ENCODE measurements around the gene FGF13. TPM values are rescaled to one million over a fixed set of nuclear protein-coding genes. Genes with fewer than 3 reads are reported as not detected.

FGF13 gene
- polyA plus RNA-seq = 10 to 100 TPM in 1 of 3 donors, 1 to 10 TPM in 1, under 1 TPM in 1; 0.81 to 11.1 (median 6.1) TPM

GRCh38 chrX:138711399-138712347, at the start of gene FGF13:
Gene FGF13, minus strand, starts transcription at chrX:138711717. Its CDS starts 714 bp downstream, at chrX:138711003.
- WGBS, 3 donors = 1 to 25% (median 3%) methylated on average over 21 to 57 of the region's 65 CpGs
- H3K27ac ChIP-seq (ENCODE audit: low read depth, low read length) = no peak within 1 kb of the TSS

- no peak overlapping the region for H3K27ac ChIP-seq (ENCODE audit: low read depth, low read length)
- WGBS, 3 donors = 66 to 89% (median 67%) methylated on average over 5 of the region's 5 CpGs
Measured at GRCh38 chrX:138759217-138759943, 47.9 kb upstream of the FGF13 start.

GRCh38 chrX:138756234-138756633, 44.7 kb upstream of the FGF13 start:
- 0 to 6% (median 6%) methylated on average over 2 of the region's 2 CpGs for WGBS, 3 donors
- no peak overlapping the region for H3K27ac ChIP-seq (ENCODE audit: low read depth, low read length)

- WGBS, 3 donors = 51 to 80% (median 79%) methylated on average over 2 of the region's 2 CpGs
- H3K27ac ChIP-seq (ENCODE audit: low read depth, low read length) = no peak overlapping the region
Measured at GRCh38 chrX:138754861-138755260, 43.3 kb upstream of the FGF13 start.

GRCh38 chrX:138748480-138748879, 37.0 kb upstream of the FGF13 start:
- WGBS, 3 donors = 22 to 44% (median 24%) methylated on average over 3 of the region's 3 CpGs
- no peak overlapping the region for H3K27ac ChIP-seq (ENCODE audit: low read depth, low read length)

GRCh38 chrX:138745196-138745595, 33.7 kb upstream of the FGF13 start:
- no peak overlapping the region for H3K27ac ChIP-seq (ENCODE audit: low read depth, low read length)

GRCh38 chrX:138742217-138742616, 30.7 kb upstream of the FGF13 start:
- H3K27ac ChIP-seq (ENCODE audit: low read depth, low read length) = no peak overlapping the region
- 80 to 97% (median 89%) methylated on average over 5 of the region's 5 CpGs for WGBS, 3 donors

More at GRCh38 chrX:138745196-138745595, 33.7 kb upstream of the FGF13 start:
- WGBS, 3 donors = 0 to 4% (median 2%) methylated on average over 7 of the region's 7 CpGs

GRCh38 chrX:138740341-138740740, 28.8 kb upstream of the FGF13 start:
- WGBS, 3 donors = 73 to 88% (median 76%) methylated on average over 2 of the region's 2 CpGs
- H3K27ac ChIP-seq (ENCODE audit: low read depth, low read length) = no peak overlapping the region

GRCh38 chrX:138723301-138723700, 11.8 kb upstream of the FGF13 start:
- WGBS, 3 donors = 71 to 83% (median 74%) methylated on average over 5 of the region's 5 CpGs
- no peak overlapping the region for H3K27ac ChIP-seq (ENCODE audit: low read depth, low read length)

GRCh38 chrX:138719396-138719795, 7.9 kb upstream of the FGF13 start:
- no peak overlapping the region for H3K27ac ChIP-seq (ENCODE audit: low read depth, low read length)
- 40 to 56% (median 47%) methylated on average over 3 of the region's 3 CpGs for WGBS, 3 donors

GRCh38 chrX:138718941-138719340, 7.4 kb upstream of the FGF13 start:
- H3K27ac ChIP-seq (ENCODE audit: low read depth, low read length) = no peak overlapping the region
- 27 to 63% (median 50%) methylated on average over 1 of the region's 1 CpG for WGBS, 3 donors

- no peak overlapping the region for H3K27ac ChIP-seq (ENCODE audit: low read depth, low read length)
- WGBS, 3 donors = 0 to 23% (median 1%) methylated on average over 18 to 48 of the region's 51 CpGs
Measured at GRCh38 chrX:138710866-138711341, 613 bp downstream of the FGF13 start.

GRCh38 chrX:138709886-138710791, 1.4 kb downstream of the FGF13 start:
- no peak overlapping the region for H3K27ac ChIP-seq (ENCODE audit: low read depth, low read length)
- WGBS, 3 donors = 4 to 34% (median 18%) methylated on average over 18 to 25 of the region's 25 CpGs

- WGBS, 3 donors = 29 to 76% (median 75%) methylated on average over 2 of the region's 2 CpGs
- no peak overlapping the region for H3K27ac ChIP-seq (ENCODE audit: low read depth, low read length)
Measured at GRCh38 chrX:138708268-138708667, 3.2 kb downstream of the FGF13 start.

- no peak overlapping the region for H3K27ac ChIP-seq (ENCODE audit: low read depth, low read length)
- whole genome bisulfite sequencing, 3 donors = 78 to 95% (median 82%) methylated on average over 4 of the region's 4 CpGs
Measured at GRCh38 chrX:138704596-138704995, 6.9 kb downstream of the FGF13 start.

GRCh38 chrX:138704101-138704500, 7.4 kb downstream of the FGF13 start:
- 56 to 80% (median 73%) methylated on average over 3 of the region's 3 CpGs for WGBS, 3 donors
- no peak overlapping the region for H3K27ac ChIP-seq (ENCODE audit: low read depth, low read length)

- H3K27ac ChIP-seq (ENCODE audit: low read depth, low read length) = no peak overlapping the region
- WGBS, 3 donors = 60 to 79% (median 66%) methylated on average over 1 of the region's 1 CpG
Measured at GRCh38 chrX:138692591-138692990, 18.9 kb downstream of the FGF13 start.

GRCh38 chrX:138691186-138691585, 20.3 kb downstream of the FGF13 start:
- H3K27ac ChIP-seq (ENCODE audit: low read depth, low read length) = no peak overlapping the region
- WGBS, 3 donors = 38 to 74% (median 65%) methylated on average over 4 of the region's 4 CpGs

Data from adipose tissue (tissue), 3 donors.